GM21786 (cell line): ENCODE data around the gene MYL9.

ENCODE experiments used
- ATAC-seq: cut with Tn5 transposase; IDR thresholded peaks from one replicate; pipeline ENCODE4 v1.9.1; 2021; ENCODE audit not compliant: unreplicated experiment

Gene MYL9

GRCh38 chr20:36525620-36526365 lies 15.5 kb upstream of the MYL9 start:
- no peak for ATAC-seq

- no peak for ATAC-seq
Observed at GRCh38 chr20:36526521-36527011, 14.8 kb upstream of the MYL9 start.

GRCh38 chr20:36527331-36528125 lies 13.8 kb upstream of the MYL9 start:
- no peak for ATAC-seq

GRCh38 chr20:36528176-36528874 lies 13.0 kb upstream of the MYL9 start:
- no peak for ATAC-seq

GRCh38 chr20:36528875-36529417 lies 12.4 kb upstream of the MYL9 start:
- no peak for ATAC-seq

GRCh38 chr20:36532388-36532787 lies 8.9 kb upstream of the MYL9 start:
- ATAC-seq: no peak

- ATAC-seq: no peak
Observed at GRCh38 chr20:36532822-36533221, 8.5 kb upstream of the MYL9 start.

- no peak for ATAC-seq
Observed at GRCh38 chr20:36538026-36538722, 3.1 kb upstream of the MYL9 start.

GRCh38 chr20:36540551-36541211 lies 638 bp upstream of the MYL9 start:
- no peak for ATAC-seq

- ATAC-seq: no peak
Observed at GRCh38 chr20:36541768-36542488, 609 bp downstream of the MYL9 start.

- ATAC-seq: no peak
Observed at GRCh38 chr20:36542516-36543183, 1.3 kb downstream of the MYL9 start.

- ATAC-seq: no peak
Observed at GRCh38 chr20:36543184-36544133, 2.1 kb downstream of the MYL9 start.

GRCh38 chr20:36544134-36545018 lies 3.1 kb downstream of the MYL9 start:
- ATAC-seq: no peak

- no peak for ATAC-seq
Observed at GRCh38 chr20:36546111-36546736, 4.9 kb downstream of the MYL9 start.

- no peak for ATAC-seq
Observed at GRCh38 chr20:36547186-36548005, 6.1 kb downstream of the MYL9 start.

- ATAC-seq: no peak
Observed at GRCh38 chr20:36548006-36548315, 6.6 kb downstream of the MYL9 start.
